GM10266 (cell line): ENCODE data around the gene CAPNS2.

Experiments used
- DNase-seq: peaks from one replicate; pipeline ENCODE4 v3.0.0; 2012; ENCODE audit errors: extremely low spot score
- TF ChIP-seq, protein P1 (sequence below): IDR thresholded peaks from 2 replicates; pipeline ENCODE4 v1.5.1; 2012; ENCODE audit warnings: mild to moderate bottlenecking, low read depth; ENCODE audit not compliant: control insufficient read depth, insufficient read depth; ENCODE audit errors: missing control alignments

The CAPNS2 gene

DNA sequence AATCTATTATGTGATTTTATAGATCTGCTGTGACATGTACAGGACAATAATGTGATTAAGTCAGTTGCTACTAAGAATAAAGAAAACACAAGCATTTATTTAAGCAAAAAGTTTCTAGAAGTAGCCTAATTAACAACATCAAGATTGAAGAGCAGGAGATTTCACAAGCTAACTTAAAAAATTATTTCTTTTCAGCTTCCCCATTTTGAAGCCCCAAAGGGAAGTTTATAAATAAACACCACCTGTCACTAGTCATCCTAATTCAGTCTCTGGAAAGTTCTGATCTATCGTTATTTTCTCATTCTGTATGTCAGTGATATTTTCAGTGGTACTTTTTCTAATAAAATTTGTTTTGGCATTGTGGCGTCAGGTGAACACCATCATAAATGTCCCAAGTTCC is 8.3 kb downstream of the CAPNS2 start:
- DNase-seq: no peak
- TF ChIP-seq, protein P1, sequence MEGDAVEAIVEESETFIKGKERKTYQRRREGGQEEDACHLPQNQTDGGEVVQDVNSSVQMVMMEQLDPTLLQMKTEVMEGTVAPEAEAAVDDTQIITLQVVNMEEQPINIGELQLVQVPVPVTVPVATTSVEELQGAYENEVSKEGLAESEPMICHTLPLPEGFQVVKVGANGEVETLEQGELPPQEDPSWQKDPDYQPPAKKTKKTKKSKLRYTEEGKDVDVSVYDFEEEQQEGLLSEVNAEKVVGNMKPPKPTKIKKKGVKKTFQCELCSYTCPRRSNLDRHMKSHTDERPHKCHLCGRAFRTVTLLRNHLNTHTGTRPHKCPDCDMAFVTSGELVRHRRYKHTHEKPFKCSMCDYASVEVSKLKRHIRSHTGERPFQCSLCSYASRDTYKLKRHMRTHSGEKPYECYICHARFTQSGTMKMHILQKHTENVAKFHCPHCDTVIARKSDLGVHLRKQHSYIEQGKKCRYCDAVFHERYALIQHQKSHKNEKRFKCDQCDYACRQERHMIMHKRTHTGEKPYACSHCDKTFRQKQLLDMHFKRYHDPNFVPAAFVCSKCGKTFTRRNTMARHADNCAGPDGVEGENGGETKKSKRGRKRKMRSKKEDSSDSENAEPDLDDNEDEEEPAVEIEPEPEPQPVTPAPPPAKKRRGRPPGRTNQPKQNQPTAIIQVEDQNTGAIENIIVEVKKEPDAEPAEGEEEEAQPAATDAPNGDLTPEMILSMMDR: no peak

DNA sequence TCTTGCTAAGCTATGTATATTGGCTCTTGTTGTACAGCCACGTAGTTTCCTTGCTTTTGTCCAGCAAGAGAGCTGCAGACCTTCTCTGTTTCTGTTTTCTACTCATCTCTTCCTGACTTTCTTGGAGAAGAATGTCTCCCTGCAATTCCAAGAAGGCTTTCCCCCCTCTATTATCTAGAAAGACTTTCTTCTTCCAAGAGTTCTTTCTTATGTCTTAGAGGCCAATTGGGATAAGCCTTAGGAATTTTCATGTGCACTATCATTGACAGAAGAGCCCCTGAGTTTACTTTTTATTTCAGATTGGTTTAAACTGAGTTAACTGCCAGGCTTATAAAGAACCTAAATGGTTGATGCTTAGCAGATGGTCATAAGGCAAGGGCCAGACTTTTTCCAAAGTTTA is 9.0 kb downstream of the CAPNS2 start:
- DNase-seq: no peak
- TF ChIP-seq, protein P1: no peak

DNA sequence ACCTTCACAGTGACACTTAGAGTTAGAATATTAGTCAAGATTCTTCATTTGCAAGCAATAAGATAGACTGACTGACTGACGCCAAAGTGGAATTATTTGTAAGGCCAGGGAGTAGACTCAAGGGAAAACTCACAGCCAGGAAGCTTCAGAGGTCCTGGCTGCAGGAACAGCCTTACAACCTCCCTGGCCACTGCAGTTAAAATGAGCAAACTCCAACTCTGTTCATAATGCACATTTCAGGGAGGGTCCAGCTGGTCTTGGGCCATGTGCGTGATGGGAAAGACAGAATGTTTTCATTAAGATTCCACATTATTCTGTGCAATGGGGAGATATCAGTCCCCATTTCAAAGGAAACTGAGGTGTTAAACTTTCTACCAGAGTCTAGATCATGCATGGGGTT is 9.9 kb downstream of the CAPNS2 start:
- no peak for DNase-seq
- TF ChIP-seq, protein P1: no peak

DNA sequence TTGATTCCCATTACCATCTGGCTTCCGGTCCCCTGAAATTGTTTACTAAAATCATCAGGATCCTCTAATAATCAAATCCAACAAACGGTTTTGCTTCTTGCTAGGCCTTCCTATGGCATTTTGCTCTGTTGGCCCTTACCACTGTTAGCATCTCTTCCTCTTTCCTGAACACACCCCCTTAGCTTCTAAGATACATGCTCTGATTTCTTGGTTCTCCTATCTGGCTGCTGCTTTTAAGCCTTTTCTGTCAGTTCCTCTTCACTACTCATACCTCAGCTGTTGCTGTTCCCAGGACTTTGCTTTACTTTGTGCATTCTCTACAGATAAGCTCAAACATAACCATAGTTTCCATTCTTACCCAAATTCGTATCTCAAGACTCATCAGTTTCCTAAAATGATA is 11.4 kb downstream of the CAPNS2 start:
- DNase-seq: no peak
- TF ChIP-seq, protein P1: no peak

DNA sequence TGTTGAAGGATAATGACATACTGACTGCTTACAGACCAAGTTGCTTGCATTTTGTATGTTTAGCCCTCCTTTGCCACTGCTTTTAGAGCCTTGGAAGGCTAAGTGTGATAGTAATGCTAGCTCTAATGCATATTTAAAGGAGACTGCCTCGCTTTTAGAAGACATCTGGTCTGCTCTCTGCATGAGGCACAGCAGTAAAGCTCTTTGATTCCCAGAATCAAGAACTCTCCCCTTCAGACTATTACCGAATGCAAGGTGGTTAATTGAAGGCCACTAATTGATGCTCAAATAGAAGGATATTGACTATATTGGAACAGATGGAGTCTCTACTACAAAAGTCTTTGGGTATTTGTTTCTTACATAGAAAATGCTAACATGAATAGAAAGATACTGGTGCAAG is 19.1 kb downstream of the CAPNS2 start:
- DNase-seq: no peak
- TF ChIP-seq, protein P1: no peak

DNA sequence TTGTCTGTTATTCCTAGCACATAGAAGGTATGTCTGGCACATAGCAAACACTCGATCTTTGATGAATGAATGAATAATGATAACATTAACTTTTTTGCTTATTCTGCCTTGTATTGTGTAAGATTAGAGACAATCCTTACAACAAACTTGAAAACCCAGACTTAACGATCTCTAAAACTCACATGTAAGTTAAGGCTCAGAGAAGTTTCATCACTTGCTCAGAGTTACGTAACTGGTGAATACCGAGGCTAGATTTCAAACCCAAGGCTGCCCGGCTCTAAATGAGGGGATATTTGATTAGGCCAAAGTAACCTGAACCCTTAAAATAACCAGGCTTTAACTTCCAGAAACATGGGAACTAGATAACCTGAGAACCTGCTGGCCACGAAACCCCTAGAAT is 22.3 kb downstream of the CAPNS2 start:
- TF ChIP-seq, protein P1: no peak

DNA sequence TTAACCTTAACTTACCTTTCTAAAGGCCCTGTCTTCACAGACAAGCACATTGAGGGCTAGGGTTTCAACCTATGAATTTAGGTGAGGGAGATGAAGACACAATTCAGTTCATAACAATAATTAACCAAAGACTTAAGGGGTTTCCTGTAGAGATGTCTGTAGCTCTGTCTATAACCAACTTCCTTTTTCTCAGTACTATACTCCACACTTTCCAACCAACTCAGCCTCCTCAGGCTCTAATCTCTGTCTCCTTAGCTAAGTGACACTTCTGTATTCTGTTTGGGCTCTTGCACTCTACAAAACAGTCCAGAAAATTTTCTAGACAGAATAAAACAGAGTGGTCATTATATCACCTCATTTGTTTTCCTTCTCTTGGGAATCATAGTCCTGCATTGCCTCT is 25.8 kb downstream of the CAPNS2 start:
- no peak for DNase-seq
- TF ChIP-seq, protein P1: no peak

More for the DNA sequence above, 22.3 kb downstream of the CAPNS2 start:
- no peak for DNase-seq

DNA sequence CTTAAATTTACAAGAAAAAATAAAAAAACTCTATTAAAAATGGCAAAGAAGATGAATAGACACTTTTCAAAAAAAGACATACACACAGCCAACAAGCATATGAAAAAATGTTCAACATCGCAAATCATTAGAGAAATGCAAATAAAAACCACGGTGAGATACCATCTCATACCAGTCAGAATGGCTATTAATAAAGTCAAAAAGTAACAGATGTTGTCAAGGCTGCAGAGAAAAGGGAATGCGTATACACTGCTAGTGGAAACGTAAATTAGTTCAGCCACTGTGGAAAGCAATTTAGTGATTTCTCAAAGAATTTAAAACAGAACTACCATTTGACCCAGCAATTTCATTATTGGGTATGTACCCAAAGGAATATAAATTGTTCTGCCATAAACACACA is 31.4 kb downstream of the CAPNS2 start:
- no peak for DNase-seq
- TF ChIP-seq, protein P1: no peak
